DND-41 (cell line): ENCODE data around the gene DENND1A.
A peak's percentile ranks its signal among the peaks of the same experiment; 100 is the strongest.

Experiments
- ATAC-seq: fragments of 200-7000 bp; cut with Tn5 transposase; 3 replicates; pipeline ENCODE4 v1.9.1; 2021; ENCODE audit warnings: low read depth; ENCODE audit not compliant: insufficient read depth
- DNase-seq: peaks from one replicate; pipeline ENCODE4 v3.0.0-alpha.2; 2020
- H2AFZ ChIP-seq: 2 replicates; pipeline ENCODE4 v1.6.0; 2012; ENCODE audit warnings: low read depth, low read length
- H3K27ac ChIP-seq: 2 replicates; pipeline ENCODE4 v1.5.1; 2012; ENCODE audit warnings: low read length, inconsistent platforms
- H3K27me3 ChIP-seq: fragments of 200-600 bp; sonication (generic); 2 replicates; pipeline ENCODE4 v1.6.0; 2012; ENCODE audit warnings: low read length, mild to moderate bottlenecking, inconsistent platforms; ENCODE audit not compliant: insufficient read depth, poor library complexity
- H3K36me3 ChIP-seq: 2 replicates; pipeline ENCODE4 v1.5.1; 2012; ENCODE audit warnings: low read length, inconsistent platforms; ENCODE audit not compliant: insufficient read depth
- H3K4me1 ChIP-seq: 2 replicates; pipeline ENCODE4 v1.5.1; 2012; ENCODE audit warnings: mild to moderate bottlenecking, low read length; ENCODE audit not compliant: insufficient read depth
- H3K4me2 ChIP-seq: 2 replicates; pipeline ENCODE4 v1.6.0; 2012; ENCODE audit warnings: mild to moderate bottlenecking, moderate library complexity, low read length, inconsistent platforms; ENCODE audit not compliant: insufficient read depth
- H3K4me3 ChIP-seq, 2 experiments: fragments of 200-600 bp in 1 of 2; shearing (Covaris generic) in 1 of 2; 2 replicates each; pipeline ENCODE4 v1.5.1; 2012 to 2016; ENCODE audit warnings: inconsistent platforms in 2 of 2, low read length in 2 of 2, mild to moderate bottlenecking in 2 of 2, low read depth in 1 of 2, moderate library complexity in 1 of 2
- H3K79me2 ChIP-seq: 2 replicates; pipeline ENCODE4 v1.6.0; 2012; ENCODE audit warnings: low read length, inconsistent platforms; ENCODE audit not compliant: insufficient read depth
- H3K9ac ChIP-seq: 2 replicates; pipeline ENCODE4 v1.6.0; 2012; ENCODE audit warnings: low read depth, mild to moderate bottlenecking, inconsistent platforms, low read length, moderate library complexity
- H3K9me3 ChIP-seq: 2 replicates; pipeline ENCODE4 v1.5.1; 2012; ENCODE audit warnings: low read length, moderate library complexity, mild to moderate bottlenecking, inconsistent platforms; ENCODE audit not compliant: insufficient read depth, severe bottlenecking
- H4K20me1 ChIP-seq: 2 replicates; pipeline ENCODE4 v1.6.0; 2012; ENCODE audit warnings: low read length; ENCODE audit not compliant: insufficient read depth
- CTCF ChIP-seq: IDR thresholded peaks from 2 replicates; pipeline ENCODE4 v1.5.1; 2012; ENCODE audit warnings: borderline replicate concordance, low read length, moderate library complexity, mild to moderate bottlenecking; ENCODE audit not compliant: poor library complexity, severe bottlenecking; ENCODE audit errors: extremely low read depth
- EZH2 ChIP-seq: IDR thresholded peaks from 3 replicates; pipeline ENCODE4 v1.6.1; 2012; ENCODE audit warnings: borderline replicate concordance, low read depth, mild to moderate bottlenecking, moderate library complexity, low read length, inconsistent platforms; ENCODE audit not compliant: severe bottlenecking

DENND1A gene

GRCh38 chr9:123851851-123852250 lies 78.1 kb downstream of the DENND1A start:
- no peaks in the 10 kb centered on the region for H3K36me3 ChIP-seq
- no peak overlapping the region for H2AFZ ChIP-seq
- no peaks in the 10 kb centered on the region for H4K20me1 ChIP-seq
- H3K4me1 ChIP-seq: no peaks in the 10 kb centered on the region
- H3K27me3 ChIP-seq: no peaks in the 10 kb centered on the region
- DNase-seq (no peak), ATAC-seq (no peak)
- TF ChIP-seq EZH2 (no peak), CTCF (no peak)
- no peak overlapping the region for H3K27ac ChIP-seq
- no peak overlapping the region for H3K9ac ChIP-seq
- peaks cover 7% of the 10 kb centered on the region for H3K9me3 ChIP-seq
- H3K4me3 ChIP-seq: no peak overlapping the region
- H3K4me2 ChIP-seq: no peak overlapping the region
- no peaks in the 10 kb centered on the region for H3K79me2 ChIP-seq

GRCh38 chr9:123848447-123849085 lies 81.4 kb downstream of the DENND1A start:
- no peak overlapping the region for H3K9ac ChIP-seq
- H3K27me3 ChIP-seq: no peaks in the 10 kb centered on the region
- H3K4me1 ChIP-seq: no peaks in the 10 kb centered on the region
- no peak overlapping the region for H3K27ac ChIP-seq
- no peak overlapping the region for H3K4me2 ChIP-seq
- no peaks in the 10 kb centered on the region for H4K20me1 ChIP-seq
- H3K79me2 ChIP-seq: no peaks in the 10 kb centered on the region
- H3K9me3 ChIP-seq: peaks cover 7% of the 10 kb centered on the region
- no peak overlapping the region for H2AFZ ChIP-seq
- peak; percentile 52; the same call in 1 of the 3 replicates for ATAC-seq
- no peaks in the 10 kb centered on the region for H3K36me3 ChIP-seq
- TF ChIP-seq CTCF (no peak), EZH2 (no peak)
- no peak overlapping the region for H3K4me3 ChIP-seq
- DNase-seq: peak; percentile 8

- H3K36me3 ChIP-seq: no peaks in the 10 kb centered on the region
- peaks cover 7% of the 10 kb centered on the region for H3K9me3 ChIP-seq
- DNase-seq: no peak
- H3K4me2 ChIP-seq: no peak overlapping the region
- H3K27me3 ChIP-seq: no peaks in the 10 kb centered on the region
- ATAC-seq: no peak
- H3K4me1 ChIP-seq: no peaks in the 10 kb centered on the region
- no peak overlapping the region for H3K9ac ChIP-seq
- H2AFZ ChIP-seq: no peak overlapping the region
- H3K27ac ChIP-seq: no peak overlapping the region
- no peaks in the 10 kb centered on the region for H4K20me1 ChIP-seq
- no peak overlapping the region for H3K4me3 ChIP-seq
- no peak for TF ChIP-seq CTCF
- no peak for TF ChIP-seq EZH2
- no peaks in the 10 kb centered on the region for H3K79me2 ChIP-seq
Observed at GRCh38 chr9:123846966-123847365, 83.0 kb downstream of the DENND1A start.

- no peak overlapping the region for H3K4me2 ChIP-seq
- no peak overlapping the region for H3K9ac ChIP-seq
- H3K79me2 ChIP-seq: no peaks in the 10 kb centered on the region
- TF ChIP-seq CTCF: no peak
- no peak for TF ChIP-seq EZH2
- no peak overlapping the region for H3K27ac ChIP-seq
- no peaks in the 10 kb centered on the region for H3K27me3 ChIP-seq
- H3K9me3 ChIP-seq: peaks cover 7% of the 10 kb centered on the region
- no peak overlapping the region for H3K4me3 ChIP-seq
- no peaks in the 10 kb centered on the region for H3K36me3 ChIP-seq
- ATAC-seq: no peak
- no peak overlapping the region for H2AFZ ChIP-seq
- no peaks in the 10 kb centered on the region for H4K20me1 ChIP-seq
- H3K4me1 ChIP-seq: no peaks in the 10 kb centered on the region
- DNase-seq: no peak
Observed at GRCh38 chr9:123843703-123844102, 86.2 kb downstream of the DENND1A start.
